HepG2 (cell line): ENCODE results near the gene TTC28. TPM values are rescaled to one million over a fixed set of nuclear protein-coding genes. Genes with fewer than 3 reads are reported as not detected.

ENCODE experiments used
- DNMT1 ChIP-seq: sonication (generic); formaldehyde crosslinking; IDR thresholded peaks from 2 replicates; pipeline ENCODE4 v1.5.1; 2020; ENCODE audit warnings: mild to moderate bottlenecking, missing genetic modification reagents
- GMEB2 ChIP-seq: IDR thresholded peaks from 2 replicates; pipeline ENCODE4 v1.6.1; 2016; ENCODE audit warnings: missing biosample characterization, missing genetic modification reagents, low read depth
- IKZF4 ChIP-seq: sonication (generic); formaldehyde crosslinking; IDR thresholded peaks from 2 replicates; pipeline ENCODE4 v1.5.1; 2020; ENCODE audit warnings: borderline replicate concordance, mild to moderate bottlenecking, low read depth, missing genetic modification reagents; ENCODE audit errors: not compliant biosample characterization
- MBNL3 ChIP-seq: fragments of 250-450 bp; sonication (Bioruptor Pico); conservative IDR thresholded peaks from 2 replicates; pipeline ENCODE4 v1.8.0; 2022; ENCODE audit warnings: mild to moderate bottlenecking, inconsistent platforms
- REL ChIP-seq: sonication (generic); formaldehyde crosslinking; conservative IDR thresholded peaks from 2 replicates; pipeline ENCODE4 v1.8.0; 2022; ENCODE audit warnings: mild to moderate bottlenecking, missing genetic modification reagents, moderate library complexity
- RFXAP ChIP-seq: sonication (generic); formaldehyde crosslinking; IDR thresholded peaks from 2 replicates; pipeline ENCODE4 v1.4.0; 2020; ENCODE audit warnings: missing genetic modification reagents, borderline replicate concordance
- TERF1 ChIP-seq: sonication (generic); formaldehyde crosslinking; IDR thresholded peaks from 2 replicates; pipeline ENCODE4 v1.8.0; 2022; ENCODE audit warnings: mild to moderate bottlenecking, missing genetic modification reagents, moderate library complexity
- TSC22D2 ChIP-seq: sonication (generic); formaldehyde crosslinking; IDR thresholded peaks from 2 replicates; pipeline ENCODE4 v1.5.1; 2020; ENCODE audit warnings: missing genetic modification reagents, mild to moderate bottlenecking, borderline replicate concordance
- ZBTB26 ChIP-seq: IDR thresholded peaks from 2 replicates; pipeline ENCODE4 v1.6.1; 2016; ENCODE audit warnings: missing compliant biosample characterization, missing genetic modification reagents, borderline replicate concordance
- ZMAT3 ChIP-seq: sonication (generic); formaldehyde crosslinking; conservative IDR thresholded peaks from 2 replicates; pipeline ENCODE4 v1.7.0; 2021; ENCODE audit warnings: missing genetic modification reagents
- ZZZ3 ChIP-seq: sonication (generic); formaldehyde crosslinking; IDR thresholded peaks from 2 replicates; pipeline ENCODE4 v1.4.0; 2020; ENCODE audit warnings: missing genetic modification reagents, mild to moderate bottlenecking, borderline replicate concordance
- polyA plus RNA-seq, 8 experiments: library from polyadenylated mRNA; depleted of rRNA in 3 of 8; stranded (reverse) in 7 of 8; unstranded in 1 of 8; fragments of >200 nt; fragmentation: Illumina TruSeq in 4 of 8; extraction: Trizol in 4 of 8; gene quantifications; 2 replicates each; pipeline versions ENCODE4 v1.2.1 to v1.2.3, GENCODE V29; 2011 to 2016; ENCODE audit warnings: low read depth in 4 of 8, missing spikeins in 1 of 8, mixed read lengths in 1 of 8; ENCODE audit not compliant: insufficient read depth in 1 of 8
- total RNA-seq, 5 experiments: library from RNA; depleted of rRNA; stranded (reverse); fragments of >200 nt; fragmentation: Illumina TruSeq; extraction: Trizol; gene quantifications; 2 replicates each; pipeline ENCODE4 v1.2.3, GENCODE V29; 2016; ENCODE audit warnings: low read depth in 1 of 5

Gene TTC28
- total and polyA plus RNA-seq, 2 of the 13 experiments (the other 11 are each of a cell fraction or from before 2014, with no cell fraction given): 4.2 to 13.1 TPM

- TF ChIP-seq ZMAT3 (CRISPR knock-in tag) (no peak), RFXAP (CRISPR knock-in tag) (no peak), TSC22D2 (CRISPR knock-in tag) (no peak), ZBTB26 (CRISPR knock-in tag) (no peak), MBNL3 (CRISPR knock-in tag) (no peak), IKZF4 (CRISPR knock-in tag) (no peak), ZZZ3 (CRISPR knock-in tag) (no peak), DNMT1 (CRISPR knock-in tag) (no peak), GMEB2 (CRISPR knock-in tag) (no peak), TERF1 (CRISPR knock-in tag) (no peak), REL (CRISPR knock-in tag) (no peak)
Measured at GRCh38 chr22:28075358-28075981, 604.2 kb downstream of the TTC28 start (continued).
